ENCODE data around the gene CD200R1L. TPM values are rescaled to one million over a fixed set of nuclear protein-coding genes. Genes with fewer than 3 reads are reported as not detected.

CD200R1L gene
- total RNA-seq, 2 donors from 2014 or later = not detected

DNA sequence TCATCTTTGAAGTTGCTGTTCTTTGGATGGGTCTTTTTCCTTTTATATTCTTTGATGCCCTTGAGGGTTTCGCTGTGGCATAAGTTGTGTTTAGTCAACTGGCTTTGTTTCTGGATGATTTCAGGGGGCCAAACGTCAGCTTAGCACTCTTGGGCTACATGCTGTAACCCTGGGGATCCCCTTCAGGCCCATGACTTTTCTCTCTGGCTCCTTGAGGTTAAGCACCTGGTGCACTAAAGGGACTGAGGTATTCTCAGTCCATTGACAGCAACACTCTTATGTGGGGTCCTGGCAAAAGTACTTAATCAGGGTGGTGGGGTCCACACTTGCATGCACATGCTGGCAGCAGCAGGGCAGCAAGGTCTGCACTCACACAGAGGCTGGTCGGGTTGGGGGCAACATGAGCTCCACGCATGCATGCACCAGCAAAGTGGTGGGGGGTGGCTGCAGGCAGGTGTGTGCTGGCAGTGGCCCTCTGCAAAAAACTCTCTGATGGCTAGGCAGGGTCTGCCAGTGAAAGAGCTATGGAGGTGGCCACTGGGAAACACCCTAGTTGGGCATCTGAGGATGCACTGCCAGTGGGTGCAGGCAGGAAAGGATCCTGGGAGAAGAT lies 38.1 kb upstream of the CD200R1L start:
- no peak overlapping the region for H3K4me3 ChIP-seq
- no peaks in the 10 kb centered on the region for H3K36me3 ChIP-seq (replicated peaks in 1 of 2; ENCODE audit: insufficient read depth in 1 of 2, low read depth in 2 of 2)
- no peak for TF ChIP-seq POLR2A (IDR thresholded peaks at IDR 0.05)
- TF ChIP-seq, protein P1, sequence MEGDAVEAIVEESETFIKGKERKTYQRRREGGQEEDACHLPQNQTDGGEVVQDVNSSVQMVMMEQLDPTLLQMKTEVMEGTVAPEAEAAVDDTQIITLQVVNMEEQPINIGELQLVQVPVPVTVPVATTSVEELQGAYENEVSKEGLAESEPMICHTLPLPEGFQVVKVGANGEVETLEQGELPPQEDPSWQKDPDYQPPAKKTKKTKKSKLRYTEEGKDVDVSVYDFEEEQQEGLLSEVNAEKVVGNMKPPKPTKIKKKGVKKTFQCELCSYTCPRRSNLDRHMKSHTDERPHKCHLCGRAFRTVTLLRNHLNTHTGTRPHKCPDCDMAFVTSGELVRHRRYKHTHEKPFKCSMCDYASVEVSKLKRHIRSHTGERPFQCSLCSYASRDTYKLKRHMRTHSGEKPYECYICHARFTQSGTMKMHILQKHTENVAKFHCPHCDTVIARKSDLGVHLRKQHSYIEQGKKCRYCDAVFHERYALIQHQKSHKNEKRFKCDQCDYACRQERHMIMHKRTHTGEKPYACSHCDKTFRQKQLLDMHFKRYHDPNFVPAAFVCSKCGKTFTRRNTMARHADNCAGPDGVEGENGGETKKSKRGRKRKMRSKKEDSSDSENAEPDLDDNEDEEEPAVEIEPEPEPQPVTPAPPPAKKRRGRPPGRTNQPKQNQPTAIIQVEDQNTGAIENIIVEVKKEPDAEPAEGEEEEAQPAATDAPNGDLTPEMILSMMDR (IDR thresholded peaks at IDR 0.05) = no peak
- 52 to 59% methylated on average over 2 to 4 of the region's 4 CpGs for WGBS, 2 donors
- no peaks in the 10 kb centered on the region for H3K9me3 ChIP-seq
- no peak for ATAC-seq
- H3K27me3 ChIP-seq = no peaks in the 10 kb centered on the region
- intact Hi-C loops (cut with DNase I) = no loop called here
- no peak overlapping the region for H3K27ac ChIP-seq
- DNase-seq = no peak
- no peaks in the 10 kb centered on the region for H3K4me1 ChIP-seq

- no peaks in the 10 kb centered on the region for H3K36me3 ChIP-seq (replicated peaks in 1 of 2; ENCODE audit: insufficient read depth in 1 of 2, low read depth in 2 of 2)
- H3K4me1 ChIP-seq = no peaks in the 10 kb centered on the region
- DNase-seq (no peak), ATAC-seq (no peak)
- no peak for TF ChIP-seq POLR2A (IDR thresholded peaks at IDR 0.05)
- TF ChIP-seq, protein P1 (IDR thresholded peaks at IDR 0.05) = no peak
- H3K27ac ChIP-seq = no peak overlapping the region
- H3K4me3 ChIP-seq = no peak overlapping the region
- intact Hi-C loops (cut with DNase I) = no loop called here
- H3K27me3 ChIP-seq = no peaks in the 10 kb centered on the region
- WGBS, 2 donors = 47 to 61% methylated on average over 4 of the region's 4 CpGs
- no peaks in the 10 kb centered on the region for H3K9me3 ChIP-seq
Measured at GRCh38 chr3:112881891-112882290, 35.2 kb upstream of the CD200R1L start.

DNA sequence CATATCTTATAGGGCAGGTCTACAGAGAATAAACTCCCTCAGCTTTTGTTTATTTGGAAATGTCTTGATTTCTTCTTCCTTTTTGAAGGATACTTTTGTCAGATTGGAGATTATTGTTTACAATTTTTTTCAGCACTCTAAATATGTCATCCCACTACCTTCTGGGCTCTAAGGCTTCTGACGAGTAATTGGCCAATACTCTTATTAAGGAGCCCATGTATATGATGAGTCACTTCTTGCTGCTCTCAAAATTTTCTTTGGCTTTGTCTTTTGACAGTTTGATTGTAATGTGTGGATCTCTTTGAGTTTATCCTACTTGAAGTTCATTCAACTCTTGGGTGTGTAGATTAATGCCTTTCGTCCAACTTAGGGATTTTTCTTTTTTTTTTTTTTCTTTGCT lies 28.9 kb upstream of the CD200R1L start:
- ATAC-seq (no peak), DNase-seq (no peak)
- no peaks in the 10 kb centered on the region for H3K9me3 ChIP-seq
- H3K36me3 ChIP-seq (replicated peaks in 1 of 2; ENCODE audit: insufficient read depth in 1 of 2, low read depth in 2 of 2) = no peaks in the 10 kb centered on the region
- no peaks in the 10 kb centered on the region for H3K4me1 ChIP-seq
- H3K27ac ChIP-seq = no peak overlapping the region
- 50 to 62% methylated on average over 2 of the region's 2 CpGs for WGBS, 2 donors
- no peaks in the 10 kb centered on the region for H3K27me3 ChIP-seq
- H3K4me3 ChIP-seq = no peak overlapping the region
- TF ChIP-seq, protein P1 (IDR thresholded peaks at IDR 0.05) = no peak
- no peak for TF ChIP-seq POLR2A (IDR thresholded peaks at IDR 0.05)
- intact Hi-C loops (cut with DNase I) = no loop called here

GRCh38 chr3:112874725-112875124 lies 28.1 kb upstream of the CD200R1L start:
- no peak overlapping the region for H3K27ac ChIP-seq
- no peak overlapping the region for H3K4me3 ChIP-seq
- H3K9me3 ChIP-seq = no peaks in the 10 kb centered on the region
- TF ChIP-seq POLR2A (IDR thresholded peaks at IDR 0.05) = no peak
- TF ChIP-seq, protein P1 (IDR thresholded peaks at IDR 0.05) = no peak
- ATAC-seq (no peak), DNase-seq (no peak)
- H3K36me3 ChIP-seq (replicated peaks in 1 of 2; ENCODE audit: insufficient read depth in 1 of 2, low read depth in 2 of 2) = no peaks in the 10 kb centered on the region
- H3K4me1 ChIP-seq = no peaks in the 10 kb centered on the region
- H3K27me3 ChIP-seq = no peaks in the 10 kb centered on the region
- intact Hi-C loops (cut with DNase I) = no loop called here

DNA sequence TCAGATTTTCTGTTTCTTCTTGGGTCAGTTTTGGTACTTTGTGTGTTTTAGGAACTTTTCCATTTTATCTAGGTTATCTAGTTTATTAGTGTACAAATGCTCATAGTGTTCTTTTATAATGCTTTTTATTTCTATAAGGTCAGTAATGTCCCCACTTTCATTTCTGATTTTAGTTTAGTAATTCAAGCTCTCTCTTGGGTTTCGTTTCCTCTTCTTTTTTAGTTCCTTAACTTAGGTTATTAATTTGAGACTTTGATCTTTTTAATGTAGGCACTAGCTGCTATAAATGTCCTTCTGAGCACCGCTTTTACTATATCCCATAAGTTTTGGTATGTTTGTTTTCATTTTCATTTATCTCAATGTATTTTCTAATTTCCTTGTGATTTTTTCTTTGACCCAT lies 27.0 kb upstream of the CD200R1L start:
- ATAC-seq = no peak
- intact Hi-C loops (cut with DNase I) = no loop called here

More for the DNA sequence above, 27.0 kb upstream of the CD200R1L start:
- no peaks in the 10 kb centered on the region for H3K36me3 ChIP-seq (replicated peaks in 1 of 2; ENCODE audit: insufficient read depth in 1 of 2, low read depth in 2 of 2)
- H3K4me1 ChIP-seq = no peaks in the 10 kb centered on the region
- no peaks in the 10 kb centered on the region for H3K9me3 ChIP-seq
- no peak overlapping the region for H3K4me3 ChIP-seq
- no peaks in the 10 kb centered on the region for H3K27me3 ChIP-seq
- no peak overlapping the region for H3K27ac ChIP-seq
- WGBS, 2 donors = 57 to 61% methylated on average over 2 of the region's 2 CpGs
- no peak for DNase-seq
- TF ChIP-seq, protein P1 (IDR thresholded peaks at IDR 0.05) = no peak
- no peak for TF ChIP-seq POLR2A (IDR thresholded peaks at IDR 0.05)

Data from body of pancreas (tissue), 4 donors.